HepG2 (cell line): Measurements from ENCODE around the gene FBF1. TPM values are rescaled to one million over a fixed set of nuclear protein-coding genes. Genes with fewer than 3 reads are reported as not detected.
A peak's percentile ranks its signal among the peaks of the same experiment; 100 is the strongest.

Experiments
- ATF1 ChIP-seq: IDR thresholded peaks from 2 replicates; pipeline ENCODE4 v1.6.1; 2016; ENCODE audit warnings: mild to moderate bottlenecking, control low read depth
- CBX5 ChIP-seq: sonication (generic); formaldehyde crosslinking; IDR thresholded peaks from 2 replicates; pipeline ENCODE4 v1.4.0; 2020; ENCODE audit warnings: missing genetic modification reagents, borderline replicate concordance
- MAF1 ChIP-seq: sonication (generic); formaldehyde crosslinking; IDR thresholded peaks from 2 replicates; pipeline ENCODE4 v1.5.0; 2020; ENCODE audit warnings: missing genetic modification reagents, borderline replicate concordance
- MYC ChIP-seq: sonication (generic); formaldehyde crosslinking; IDR thresholded peaks from 2 replicates; pipeline ENCODE4 v1.9.0; 2021; ENCODE audit warnings: missing genetic modification reagents, borderline replicate concordance
- NCOA1 ChIP-seq: sonication (generic); formaldehyde crosslinking; IDR thresholded peaks from 2 replicates; pipeline ENCODE4 v1.9.0; 2021; ENCODE audit warnings: missing genetic modification reagents
- THYN1 ChIP-seq: sonication (generic); formaldehyde crosslinking; IDR thresholded peaks from 2 replicates; pipeline ENCODE4 v1.8.1; 2023; ENCODE audit warnings: low read depth, mild to moderate bottlenecking, moderate library complexity, missing genetic modification reagents, borderline replicate concordance
- TOE1 ChIP-seq: sonication (generic); formaldehyde crosslinking; IDR thresholded peaks from 2 replicates; pipeline ENCODE4 v1.4.0; 2020; ENCODE audit warnings: mild to moderate bottlenecking, missing genetic modification reagents
- ZFP36 ChIP-seq: fragments of 150-350 bp; IDR thresholded peaks from 2 replicates; pipeline ENCODE4 v1.6.1; 2018; ENCODE audit warnings: borderline replicate concordance, low read length, low read depth; ENCODE audit not compliant: partially characterized antibody
- ZFP36L1 ChIP-seq: sonication (generic); formaldehyde crosslinking; IDR thresholded peaks from 2 replicates; pipeline ENCODE4 v1.8.0; 2022; ENCODE audit warnings: mild to moderate bottlenecking, missing genetic modification reagents, moderate library complexity
- ZFYVE20 ChIP-seq: sonication (generic); formaldehyde crosslinking; IDR thresholded peaks from 2 replicates; pipeline ENCODE4 v1.8.0; 2023; ENCODE audit warnings: low read depth, mild to moderate bottlenecking, moderate library complexity, missing genetic modification reagents, borderline replicate concordance
- ZMAT3 ChIP-seq: sonication (generic); formaldehyde crosslinking; conservative IDR thresholded peaks from 2 replicates; pipeline ENCODE4 v1.7.0; 2021; ENCODE audit warnings: missing genetic modification reagents
- ZNF136 ChIP-seq: sonication (generic); formaldehyde crosslinking; IDR thresholded peaks from 2 replicates; pipeline ENCODE4 v1.8.1; 2022; ENCODE audit warnings: low read depth, mild to moderate bottlenecking, moderate library complexity, missing genetic modification reagents
- ZNF138 ChIP-seq: sonication (generic); formaldehyde crosslinking; IDR thresholded peaks from 2 replicates; pipeline ENCODE4 v1.5.0; 2020; ENCODE audit warnings: mild to moderate bottlenecking, low read depth, missing genetic modification reagents
- ZNF251 ChIP-seq: sonication (generic); formaldehyde crosslinking; IDR thresholded peaks from 2 replicates; pipeline ENCODE4 v1.9.0; 2021; ENCODE audit warnings: mild to moderate bottlenecking, missing genetic modification reagents
- ZNF605 ChIP-seq: sonication (generic); formaldehyde crosslinking; IDR thresholded peaks from 2 replicates; pipeline ENCODE4 v1.8.0; 2022; ENCODE audit warnings: mild to moderate bottlenecking, missing genetic modification reagents
- ZNF839 ChIP-seq: sonication (generic); formaldehyde crosslinking; IDR thresholded peaks from 2 replicates; pipeline ENCODE4 v1.4.0; 2020; ENCODE audit warnings: missing genetic modification reagents, mild to moderate bottlenecking, borderline replicate concordance
- polyA plus RNA-seq, 8 experiments: library from polyadenylated mRNA; depleted of rRNA in 3 of 8; stranded (reverse) in 7 of 8; unstranded in 1 of 8; fragments of >200 nt; fragmentation: Illumina TruSeq in 4 of 8; extraction: Trizol in 4 of 8; gene quantifications; 2 replicates each; pipeline versions ENCODE4 v1.2.1 to v1.2.3, GENCODE V29; 2011 to 2016; ENCODE audit warnings: low read depth in 4 of 8, missing spikeins in 1 of 8, mixed read lengths in 1 of 8; ENCODE audit not compliant: insufficient read depth in 1 of 8
- total RNA-seq, 5 experiments: library from RNA; depleted of rRNA; stranded (reverse); fragments of >200 nt; fragmentation: Illumina TruSeq; extraction: Trizol; gene quantifications; 2 replicates each; pipeline ENCODE4 v1.2.3, GENCODE V29; 2016; ENCODE audit warnings: low read depth in 1 of 5
- TF ChIP-seq, protein P1 (sequence below), 2 experiments: sonication (generic) in 1 of 2; formaldehyde crosslinking in 1 of 2; IDR thresholded peaks; 2 replicates each; pipeline versions ENCODE4 v1.6.1 to v1.9.0; 2014 to 2022; ENCODE audit warnings: antibody characterized with exemption in 1 of 2, borderline replicate concordance in 1 of 2, inconsistent platforms in 1 of 2, low read depth in 1 of 2, missing genetic modification reagents in 1 of 2
- TF ChIP-seq, protein P2 (sequence below): sonication (generic); formaldehyde crosslinking; IDR thresholded peaks from 2 replicates; pipeline ENCODE4 v1.4.0; 2020; ENCODE audit warnings: low read depth, mild to moderate bottlenecking, missing genetic modification reagents

The FBF1 gene
- total and polyA plus RNA-seq, 2 of the 13 experiments (the other 11 are each of a cell fraction or from before 2014, with no cell fraction given) = 2.4 to 8.1 TPM

DNA sequence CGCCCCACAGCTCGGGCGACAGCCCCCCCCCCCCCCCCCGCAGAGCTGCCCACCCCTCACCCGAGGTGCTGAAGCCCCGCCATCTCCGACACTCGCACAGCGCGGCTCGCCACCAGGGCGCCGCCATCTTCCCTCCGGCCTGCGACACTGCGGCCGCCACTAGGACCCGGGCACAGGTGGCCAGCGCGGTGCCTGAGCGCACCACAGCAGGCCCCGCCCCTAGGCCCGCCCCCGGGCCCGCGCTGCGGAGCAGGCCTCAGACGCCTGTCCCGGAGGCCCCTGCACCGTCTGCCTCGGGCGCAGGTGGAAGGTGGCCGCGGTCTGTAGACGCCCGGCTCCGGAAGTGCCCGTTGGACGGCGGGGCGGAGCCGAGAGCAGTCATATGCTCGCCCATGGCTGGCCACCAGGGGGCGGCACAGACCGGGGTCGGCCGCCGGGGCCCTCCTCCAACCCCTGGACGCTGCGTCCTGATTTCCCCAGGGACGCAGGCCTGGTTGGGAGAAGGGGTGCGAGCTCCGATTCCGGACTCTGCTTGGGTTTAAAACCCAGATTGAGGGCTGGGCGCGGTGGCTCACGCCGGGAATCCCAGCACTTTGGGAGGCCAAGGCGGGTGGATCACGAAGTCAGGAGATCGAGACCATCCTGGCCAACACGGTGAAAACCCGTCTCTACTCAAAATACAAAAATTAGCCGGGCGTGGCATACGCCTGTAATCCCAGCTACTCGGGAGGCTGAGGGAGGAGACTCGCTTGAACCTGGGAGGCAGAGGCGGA is 35.9 kb downstream of the FBF1 start, which contains the start of gene MRPL38 (continued):
- TF ChIP-seq, protein P1, sequence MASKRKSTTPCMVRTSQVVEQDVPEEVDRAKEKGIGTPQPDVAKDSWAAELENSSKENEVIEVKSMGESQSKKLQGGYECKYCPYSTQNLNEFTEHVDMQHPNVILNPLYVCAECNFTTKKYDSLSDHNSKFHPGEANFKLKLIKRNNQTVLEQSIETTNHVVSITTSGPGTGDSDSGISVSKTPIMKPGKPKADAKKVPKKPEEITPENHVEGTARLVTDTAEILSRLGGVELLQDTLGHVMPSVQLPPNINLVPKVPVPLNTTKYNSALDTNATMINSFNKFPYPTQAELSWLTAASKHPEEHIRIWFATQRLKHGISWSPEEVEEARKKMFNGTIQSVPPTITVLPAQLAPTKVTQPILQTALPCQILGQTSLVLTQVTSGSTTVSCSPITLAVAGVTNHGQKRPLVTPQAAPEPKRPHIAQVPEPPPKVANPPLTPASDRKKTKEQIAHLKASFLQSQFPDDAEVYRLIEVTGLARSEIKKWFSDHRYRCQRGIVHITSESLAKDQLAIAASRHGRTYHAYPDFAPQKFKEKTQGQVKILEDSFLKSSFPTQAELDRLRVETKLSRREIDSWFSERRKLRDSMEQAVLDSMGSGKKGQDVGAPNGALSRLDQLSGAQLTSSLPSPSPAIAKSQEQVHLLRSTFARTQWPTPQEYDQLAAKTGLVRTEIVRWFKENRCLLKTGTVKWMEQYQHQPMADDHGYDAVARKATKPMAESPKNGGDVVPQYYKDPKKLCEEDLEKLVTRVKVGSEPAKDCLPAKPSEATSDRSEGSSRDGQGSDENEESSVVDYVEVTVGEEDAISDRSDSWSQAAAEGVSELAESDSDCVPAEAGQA (IDR thresholded peaks at IDR 0.05; ENCODE audit: low read depth) = peak; percentile 32; the same call in 1 of the 2 replicates
- TF ChIP-seq, protein P1 (CRISPR knock-in tag; IDR thresholded peaks at IDR 0.05; ENCODE audit: borderline replicate concordance) = no peak; the same call in 1 of the 2 replicates
- TF ChIP-seq, protein P2, sequence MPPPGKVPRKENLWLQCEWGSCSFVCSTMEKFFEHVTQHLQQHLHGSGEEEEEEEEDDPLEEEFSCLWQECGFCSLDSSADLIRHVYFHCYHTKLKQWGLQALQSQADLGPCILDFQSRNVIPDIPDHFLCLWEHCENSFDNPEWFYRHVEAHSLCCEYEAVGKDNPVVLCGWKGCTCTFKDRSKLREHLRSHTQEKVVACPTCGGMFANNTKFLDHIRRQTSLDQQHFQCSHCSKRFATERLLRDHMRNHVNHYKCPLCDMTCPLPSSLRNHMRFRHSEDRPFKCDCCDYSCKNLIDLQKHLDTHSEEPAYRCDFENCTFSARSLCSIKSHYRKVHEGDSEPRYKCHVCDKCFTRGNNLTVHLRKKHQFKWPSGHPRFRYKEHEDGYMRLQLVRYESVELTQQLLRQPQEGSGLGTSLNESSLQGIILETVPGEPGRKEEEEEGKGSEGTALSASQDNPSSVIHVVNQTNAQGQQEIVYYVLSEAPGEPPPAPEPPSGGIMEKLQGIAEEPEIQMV (CRISPR knock-in tag) = peak; percentile 92
- TF ChIP-seq THYN1 (no peak), ZNF251 (CRISPR knock-in tag) (no peak), ZNF839 (CRISPR knock-in tag) (peak; percentile 88; the same call in 1 of the 2 replicates), ATF1 (no peak), ZFP36L1 (CRISPR knock-in tag) (peak; percentile 94; the same call in 1 of the 2 replicates), MAF1 (CRISPR knock-in tag) (peak; percentile 86; the same call in 1 of the 2 replicates), NCOA1 (no peak), ZNF138 (CRISPR knock-in tag) (peak; percentile 14; the same call in 1 of the 2 replicates), ZFP36 (no peak), ZNF136 (CRISPR knock-in tag) (peak; percentile 62; the same call in 1 of the 2 replicates), ZNF605 (CRISPR knock-in tag) (peak; percentile 91), MYC (peak; percentile 95), ZFYVE20 (no peak), CBX5 (peak; percentile 91; the same call in 1 of the 2 replicates), TOE1 (CRISPR knock-in tag) (peak; percentile 91), ZMAT3 (CRISPR knock-in tag) (peak; percentile 95)
